Esophagus (tissue), 2 donors: ENCODE results near the gene HMGB2. TPM values are rescaled to one million over a fixed set of nuclear protein-coding genes. Genes with fewer than 3 reads are reported as not detected.

Experiments
- H3K27ac ChIP-seq, 2 donors: one replicate each; pipeline ENCODE4 v1.5.1; 2013; ENCODE audit warnings: low read depth in 2 of 2, mild to moderate bottlenecking in 2 of 2, inconsistent platforms in 1 of 2, low read length in 1 of 2, moderate library complexity in 1 of 2
- H3K27me3 ChIP-seq, 2 donors: one replicate each; pipeline ENCODE4 v1.6.1; 2013; ENCODE audit warnings: low read length in 2 of 2, control low read depth in 1 of 2, mild to moderate bottlenecking in 1 of 2; ENCODE audit not compliant: insufficient read depth in 2 of 2, control insufficient read depth in 1 of 2
- H3K36me3 ChIP-seq, 2 donors: one replicate each; pipeline ENCODE4 v1.6.1; 2013; ENCODE audit warnings: low read length in 1 of 2; ENCODE audit not compliant: control insufficient read depth in 2 of 2, insufficient read depth in 2 of 2
- H3K4me1 ChIP-seq, 2 donors: one replicate each; pipeline ENCODE4 v1.6.1; 2013; ENCODE audit warnings: low read length in 1 of 2; ENCODE audit not compliant: control insufficient read depth in 2 of 2, insufficient read depth in 2 of 2
- H3K4me3 ChIP-seq, 2 donors: one replicate each; pipeline ENCODE4 v1.5.1; 2013; ENCODE audit warnings: low read length in 2 of 2, mild to moderate bottlenecking in 2 of 2, low read depth in 1 of 2, moderate library complexity in 1 of 2
- H3K9me3 ChIP-seq, 2 donors: one replicate each; pipeline ENCODE4 v1.6.1; 2013; ENCODE audit warnings: mild to moderate bottlenecking in 2 of 2, low read depth in 1 of 2, low read length in 1 of 2, moderate library complexity in 1 of 2; ENCODE audit not compliant: control insufficient read depth in 2 of 2, insufficient read depth in 1 of 2
- WGBS, 2 donors: extraction: QIAGEN DNeasy Blood & Tissue Kit; methylation state at CpG; one replicate each; pipeline ENCODE4 v1.1.7; 2013; 5-methylcytosine and 5-hydroxymethylcytosine counted together
- polyA plus RNA-seq, 2 donors: library from polyadenylated mRNA; stranded (reverse); fragments of 200-250 nt; gene quantifications; one replicate each; pipeline ENCODE4 v1.2.3, GENCODE V29; 2013
- donor health status: healthy with polysubstance abuse.
- donor health status: Bipolar disorder and iron deficiency.

Gene HMGB2
- polyA plus RNA-seq, 2 donors, result 156 to 240 TPM

DNA sequence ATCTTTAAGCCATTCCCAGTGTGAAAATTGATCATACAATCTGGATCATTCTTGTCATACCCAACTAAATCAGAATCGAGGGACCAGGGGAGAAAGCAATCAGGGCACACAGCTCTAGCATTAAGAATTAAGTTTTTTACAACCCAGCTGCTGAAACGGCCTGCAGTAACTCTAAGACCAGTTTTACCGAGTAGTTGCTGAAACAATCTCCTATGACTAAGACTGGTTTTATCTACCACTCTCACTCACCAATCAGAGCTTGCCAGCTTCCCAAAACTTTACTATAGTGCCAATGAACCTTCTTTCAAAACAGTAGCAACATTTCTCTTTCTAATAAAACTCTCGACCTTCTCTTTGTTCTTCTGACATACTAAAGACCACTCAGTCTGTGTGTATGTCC lies 33.8 kb upstream of the HMGB2 start:
- whole genome bisulfite sequencing, 2 donors, result 49 to 54% methylated on average over 4 of the region's 4 CpGs
- Histone ChIP-seq H3K27ac (no peak overlapping the region), H3K4me1 (peaks cover 0 to 2% of the 10 kb centered on the region in 2 donors), H3K4me3 (no peak overlapping the region), H3K36me3 (no peaks in the 10 kb centered on the region), H3K9me3 (no peaks in the 10 kb centered on the region), H3K27me3 (no peaks in the 10 kb centered on the region)

DNA sequence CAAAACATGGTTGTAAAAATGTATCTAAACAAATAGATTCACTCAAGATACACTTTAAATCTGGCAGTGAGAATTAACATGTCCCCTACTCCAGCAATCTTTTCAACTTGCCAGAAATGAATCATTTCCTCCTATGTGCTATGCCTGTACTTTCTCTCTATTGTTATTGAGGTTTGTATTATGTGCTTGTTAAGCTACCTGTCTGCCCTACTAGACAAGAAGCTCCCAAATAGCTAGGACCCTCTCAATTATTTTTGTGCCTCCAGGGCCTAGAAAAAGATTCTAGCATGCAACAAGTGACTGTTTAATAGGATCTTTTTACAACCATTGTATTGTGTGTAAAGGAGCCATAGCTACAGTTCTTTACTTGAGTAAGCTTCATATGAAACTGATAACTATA lies 33.1 kb upstream of the HMGB2 start:
- Histone ChIP-seq H3K4me3 (no peak overlapping the region), H3K4me1 (no peaks in the 10 kb centered on the region), H3K27me3 (no peaks in the 10 kb centered on the region), H3K27ac (no peak overlapping the region), H3K36me3 (no peaks in the 10 kb centered on the region), H3K9me3 (no peaks in the 10 kb centered on the region)

DNA sequence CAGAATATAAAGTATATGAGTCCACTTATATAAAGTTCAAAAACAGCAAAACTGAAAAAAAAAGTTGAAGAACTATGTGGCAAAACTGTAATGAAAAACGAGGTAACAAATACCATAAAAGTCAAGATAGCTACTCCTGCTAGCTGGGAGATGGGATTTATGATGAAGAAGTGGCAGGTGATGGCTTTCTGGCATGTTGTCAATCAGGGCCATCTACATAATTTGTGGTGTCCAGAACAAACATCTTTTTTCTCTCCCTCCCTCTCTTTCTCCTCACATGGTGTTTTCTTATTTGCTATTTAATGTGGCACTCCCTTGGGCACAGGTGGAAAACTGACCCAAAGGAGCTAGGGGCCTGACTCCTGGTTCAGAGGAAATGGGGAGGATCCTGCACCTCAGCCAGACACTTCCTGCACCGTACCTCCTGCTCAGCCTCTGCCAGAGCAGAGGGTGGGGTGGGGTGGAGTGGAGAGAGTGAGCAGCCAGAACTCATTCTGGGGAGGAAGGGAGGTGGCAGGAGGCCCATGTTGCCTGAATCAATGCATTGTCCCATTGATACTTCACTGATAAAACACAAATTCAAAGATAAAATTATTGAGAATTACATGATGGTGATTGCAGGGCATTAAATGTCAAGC lies 31.3 kb upstream of the HMGB2 start:
- no peaks in the 10 kb centered on the region for H3K4me1 ChIP-seq
- H3K4me3 ChIP-seq, result no peak overlapping the region
- WGBS, 2 donors, result 37 to 44% methylated on average over 2 of the region's 2 CpGs
- H3K27ac ChIP-seq, result no peak overlapping the region
- no peaks in the 10 kb centered on the region for H3K9me3 ChIP-seq
- H3K36me3 ChIP-seq, result no peaks in the 10 kb centered on the region
- H3K27me3 ChIP-seq, result no peaks in the 10 kb centered on the region

DNA sequence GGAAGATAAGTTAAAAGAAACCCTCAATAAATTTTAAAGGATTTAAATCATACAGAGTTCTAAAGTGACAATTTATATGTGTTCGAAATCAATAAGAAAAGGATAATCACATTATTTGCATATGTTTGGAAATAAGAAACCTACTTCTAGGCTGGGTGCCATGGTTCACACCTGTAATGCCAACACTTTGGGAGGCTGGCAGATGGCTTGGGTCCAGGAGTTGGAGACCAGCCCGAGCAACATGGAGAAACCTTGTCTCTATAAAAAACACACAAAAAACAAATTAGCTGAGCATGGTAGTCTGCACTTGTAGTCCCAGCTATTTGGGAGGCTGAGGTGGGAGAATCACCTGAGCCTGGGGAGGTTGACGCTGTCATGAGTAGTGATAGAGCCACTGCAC lies 28.5 kb upstream of the HMGB2 start:
- Histone ChIP-seq H3K4me3 (no peak overlapping the region), H3K9me3 (no peaks in the 10 kb centered on the region), H3K4me1 (no peaks in the 10 kb centered on the region), H3K27ac (no peak overlapping the region), H3K27me3 (no peaks in the 10 kb centered on the region), H3K36me3 (no peaks in the 10 kb centered on the region)
- WGBS, 2 donors, result 66 to 76% methylated on average over 3 of the region's 3 CpGs

DNA sequence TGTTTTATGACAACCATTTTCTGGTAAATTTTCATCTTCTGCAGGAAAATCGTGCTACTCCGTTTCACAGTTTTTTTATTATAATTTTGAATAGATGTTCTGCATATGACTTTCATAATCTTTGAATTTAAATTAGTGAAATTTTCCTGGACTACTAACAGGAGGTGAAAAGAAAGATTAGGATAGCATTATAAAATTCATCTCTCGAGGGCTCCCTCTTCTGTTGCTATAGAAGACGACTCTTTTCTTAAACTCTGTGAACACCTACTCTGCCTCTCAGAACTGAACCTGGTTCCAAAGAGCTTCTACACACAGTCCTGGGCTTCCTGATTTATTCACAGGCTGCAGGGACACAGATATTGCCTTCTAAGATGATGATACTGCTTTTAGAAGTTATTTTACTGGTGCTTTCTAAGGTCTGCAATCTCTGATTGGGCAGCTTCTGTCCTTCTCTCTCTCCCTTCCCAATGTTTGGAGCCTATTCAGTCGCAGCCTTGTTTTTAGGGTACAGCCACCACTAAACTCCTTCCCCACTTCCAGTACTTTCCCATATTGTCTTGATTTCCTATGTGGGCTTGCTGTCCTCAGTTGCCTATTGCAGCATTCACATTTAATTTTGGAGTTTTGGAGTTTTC lies 26.5 kb upstream of the HMGB2 start:
- H3K9me3 ChIP-seq, result no peaks in the 10 kb centered on the region
- no peak overlapping the region for H3K27ac ChIP-seq
- H3K4me3 ChIP-seq, result no peak overlapping the region
- H3K27me3 ChIP-seq, result no peaks in the 10 kb centered on the region
- no peaks in the 10 kb centered on the region for H3K36me3 ChIP-seq
- WGBS, 2 donors, result 59 to 67% methylated on average over 5 of the region's 5 CpGs
- no peaks in the 10 kb centered on the region for H3K4me1 ChIP-seq

DNA sequence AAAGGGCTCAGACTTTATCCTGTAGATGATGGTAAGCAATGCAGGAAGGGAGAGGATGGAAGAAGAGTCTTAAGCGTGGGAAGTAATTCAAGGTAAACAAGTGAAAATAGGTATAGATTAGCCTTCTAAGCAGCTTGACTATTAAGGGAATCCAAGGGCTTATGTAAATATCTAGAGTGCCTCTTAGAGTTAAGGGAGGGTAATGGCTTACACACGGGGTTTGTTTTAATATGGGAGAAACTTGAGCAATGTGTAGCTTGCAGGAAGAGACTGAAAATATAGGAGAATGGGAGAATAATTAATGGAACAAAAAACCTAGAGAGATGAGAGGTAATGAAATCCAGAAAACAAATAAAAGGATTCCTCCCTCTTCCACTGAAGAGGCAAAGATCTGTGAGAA lies 23.8 kb upstream of the HMGB2 start:
- no peaks in the 10 kb centered on the region for H3K9me3 ChIP-seq
- no peak overlapping the region for H3K27ac ChIP-seq
- H3K27me3 ChIP-seq, result no peaks in the 10 kb centered on the region
- WGBS, 2 donors, result 64 to 69% methylated on average over 2 of the region's 2 CpGs
- H3K36me3 ChIP-seq, result no peaks in the 10 kb centered on the region
- no peak overlapping the region for H3K4me3 ChIP-seq
- H3K4me1 ChIP-seq, result no peaks in the 10 kb centered on the region

DNA sequence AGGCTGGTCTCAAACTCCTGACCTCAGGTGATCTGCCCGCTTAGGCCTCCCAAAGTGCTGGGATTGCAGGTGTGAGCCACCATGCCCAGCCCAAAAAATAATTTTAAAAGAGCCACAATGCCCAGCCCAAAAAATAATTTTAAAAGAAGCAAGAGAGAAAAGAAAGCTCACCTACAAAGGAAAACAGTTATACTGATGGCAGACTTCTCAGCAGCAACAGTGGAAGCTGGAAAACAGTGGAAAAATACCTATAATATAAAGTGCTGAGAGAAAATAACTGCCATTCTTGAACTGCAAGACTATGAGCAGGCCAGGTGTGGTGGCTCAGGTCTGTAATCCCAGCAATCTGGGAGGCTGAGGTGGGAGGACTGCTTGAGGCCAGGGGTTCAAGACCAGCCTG lies 13.3 kb upstream of the HMGB2 start:
- Histone ChIP-seq H3K27me3 (no peaks in the 10 kb centered on the region), H3K4me1 (no peaks in the 10 kb centered on the region), H3K4me3 (no peak overlapping the region), H3K9me3 (peaks cover 0 to 3% of the 10 kb centered on the region in 2 donors), H3K36me3 (no peaks in the 10 kb centered on the region), H3K27ac (no peak overlapping the region)
- WGBS, 2 donors, result 96 to 100% methylated on average over 1 of the region's 1 CpG

DNA sequence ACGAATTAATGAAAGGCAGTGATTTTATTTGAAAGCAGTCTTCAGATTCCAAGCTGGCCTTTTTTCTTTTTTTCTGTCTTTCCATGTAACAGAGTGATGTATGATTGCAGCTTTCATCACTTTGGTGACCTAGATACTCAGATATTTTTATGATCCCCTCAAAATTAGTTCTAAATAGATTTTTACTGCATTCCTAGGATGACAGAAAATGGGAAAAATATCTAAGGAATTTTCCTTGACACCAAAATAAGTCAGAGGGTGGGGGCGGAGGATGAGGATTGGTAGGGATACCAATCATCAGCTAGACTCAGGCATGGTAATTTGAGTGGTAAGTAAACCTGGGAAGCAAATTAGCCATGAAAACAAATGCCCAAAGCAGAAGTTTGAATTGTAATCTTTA lies 11.9 kb upstream of the HMGB2 start:
- Histone ChIP-seq H3K36me3 (no peaks in the 10 kb centered on the region), H3K9me3 (peaks cover 0 to 3% of the 10 kb centered on the region in 2 donors), H3K4me1 (no peaks in the 10 kb centered on the region), H3K27me3 (no peaks in the 10 kb centered on the region), H3K4me3 (no peak overlapping the region), H3K27ac (no peak overlapping the region)
- WGBS, 2 donors, result 48 to 85% methylated on average over 2 of the region's 2 CpGs

DNA sequence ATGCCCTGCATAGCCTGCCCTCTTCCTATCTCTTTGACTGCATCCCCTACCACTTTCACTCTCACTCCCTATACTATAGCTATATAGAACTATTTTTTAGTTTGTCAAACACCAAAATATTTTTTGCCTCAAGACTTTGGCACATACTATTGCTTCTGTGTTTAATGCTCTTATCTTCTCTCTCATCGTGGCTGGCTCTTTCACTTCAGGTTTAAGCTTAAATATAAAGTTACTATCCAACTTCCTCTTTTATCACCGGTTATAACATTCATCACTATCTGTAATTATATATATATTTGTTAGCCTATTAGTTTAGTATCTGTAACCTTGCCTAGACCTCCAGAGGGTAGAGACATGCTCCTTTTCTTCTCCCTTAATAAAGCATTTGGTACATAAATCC lies 11.5 kb upstream of the HMGB2 start:
- Histone ChIP-seq H3K36me3 (no peaks in the 10 kb centered on the region), H3K27me3 (no peaks in the 10 kb centered on the region), H3K4me3 (no peak overlapping the region), H3K4me1 (no peaks in the 10 kb centered on the region), H3K9me3 (peaks cover 0 to 3% of the 10 kb centered on the region in 2 donors), H3K27ac (no peak overlapping the region)
- 64 to 69% methylated on average over 2 of the region's 2 CpGs for WGBS, 2 donors

DNA sequence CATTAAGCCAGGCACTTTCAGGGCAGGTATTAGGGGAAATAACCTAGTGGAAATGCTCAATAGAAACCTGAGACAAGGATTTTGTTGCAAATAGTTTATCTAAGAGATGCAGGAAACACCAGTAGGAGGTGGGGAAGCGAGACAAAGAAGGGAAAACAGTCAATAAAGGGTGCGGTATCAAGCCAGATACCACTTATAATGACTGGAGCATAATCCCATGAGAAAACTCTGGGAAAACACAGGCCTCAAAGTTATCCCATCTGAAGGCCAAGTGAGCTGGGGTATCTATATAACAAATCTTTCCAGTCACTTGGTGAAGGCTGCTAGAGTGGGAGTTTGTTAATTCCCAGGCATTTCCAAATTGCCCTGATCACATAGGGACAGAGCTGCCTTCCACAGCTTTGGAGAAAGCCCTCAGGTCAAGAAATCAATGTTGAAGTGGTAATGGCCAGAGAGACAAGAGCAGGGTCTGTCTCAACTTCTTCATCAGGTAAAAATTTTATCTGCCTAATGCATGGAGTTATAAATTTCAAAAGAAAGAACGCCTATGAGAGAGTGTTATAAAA lies 9.8 kb upstream of the HMGB2 start:
- H3K4me1 ChIP-seq, result no peaks in the 10 kb centered on the region
- WGBS, 2 donors, result 81 to 91% methylated on average over 3 of the region's 3 CpGs
- H3K9me3 ChIP-seq, result peaks cover 0 to 3% of the 10 kb centered on the region in 2 donors
- no peak overlapping the region for H3K4me3 ChIP-seq
- H3K36me3 ChIP-seq, result no peaks in the 10 kb centered on the region
- H3K27me3 ChIP-seq, result no peaks in the 10 kb centered on the region
- H3K27ac ChIP-seq, result no peak overlapping the region
